Measurements from ENCODE around the gene TRPV5.
"Not testable (repeated sequence)": the region's sequence is repeated elsewhere in the genome, so short reads cannot be mapped to it uniquely, and the experiment has no call there.

TRPV5 gene

DNA sequence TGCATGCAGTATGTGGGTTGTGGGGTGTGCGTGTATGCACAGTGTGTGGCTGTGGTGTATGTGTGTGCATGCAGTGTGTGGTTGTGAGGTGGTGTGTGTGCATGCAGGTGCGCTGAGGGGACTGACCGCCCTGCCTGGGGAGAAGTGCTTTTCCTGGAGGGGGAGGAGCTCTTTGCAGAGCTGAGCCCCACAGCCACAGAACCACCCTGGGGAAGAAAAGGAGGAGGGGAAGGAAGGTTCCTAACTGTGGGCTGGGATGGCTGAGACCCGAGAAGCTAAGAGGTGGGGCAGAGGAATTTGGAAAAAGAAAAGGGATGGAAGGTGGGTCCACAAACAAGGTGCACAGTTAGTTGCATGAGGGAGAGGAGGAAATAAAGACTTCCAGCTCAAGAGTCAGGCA is at the start of gene TRPV5:
Gene TRPV5, minus strand, starts transcription at position 123 of the 400 bp plus-strand sequence. CDS start 287 bp downstream, outside the sequence.
- no peak for TF ChIP-seq CTCF (IDR thresholded peaks at IDR 0.05; ENCODE audit: insufficient read depth, low read depth, low read length, missing control alignments)
- no peak for DNase-seq (ENCODE audit: low read depth)
- no peak within 1 kb of the TSS for H3K4me3 ChIP-seq (ENCODE audit: low read length)

GRCh38 chr7:142978402-142978801 is 44.9 kb upstream of the TRPV5 start:
- not testable (repeated sequence) for H3K4me3 ChIP-seq (ENCODE audit: low read length); DNase-seq (ENCODE audit: low read depth)

DNA sequence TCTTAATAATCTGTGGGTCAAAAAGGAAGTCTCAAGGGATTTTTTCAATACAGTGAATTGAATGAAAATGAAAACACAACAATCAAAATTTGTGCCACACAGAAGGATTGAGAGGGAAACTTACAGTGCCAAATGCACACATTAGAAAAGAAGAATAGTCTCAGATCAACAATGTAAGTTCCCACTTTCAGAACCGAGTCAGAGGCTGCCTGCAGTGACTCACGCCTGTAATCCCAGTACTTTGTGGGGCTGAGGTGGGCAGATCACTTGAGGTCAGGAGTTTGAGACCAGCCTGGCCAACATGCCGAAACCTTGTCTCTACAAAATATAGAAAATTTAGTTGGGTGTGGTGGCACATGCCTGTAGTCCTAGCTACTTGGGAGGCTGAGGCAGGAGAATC is 41.1 kb upstream of the TRPV5 start:
- DNase-seq (ENCODE audit: low read depth) = no peak
- TF ChIP-seq CTCF (IDR thresholded peaks at IDR 0.05; ENCODE audit: insufficient read depth, low read depth, low read length, missing control alignments) = no peak
- no peak overlapping the region for H3K4me3 ChIP-seq (ENCODE audit: low read length)

GRCh38 chr7:142969183-142969582 is 35.6 kb upstream of the TRPV5 start:
- TF ChIP-seq CTCF (IDR thresholded peaks at IDR 0.05; ENCODE audit: insufficient read depth, low read depth, low read length, missing control alignments) = no peak
- DNase-seq (ENCODE audit: low read depth) = no peak
- no peak overlapping the region for H3K4me3 ChIP-seq (ENCODE audit: low read length)

- DNase-seq (ENCODE audit: low read depth) = no peak
Measured at GRCh38 chr7:142968229-142968628, 34.7 kb upstream of the TRPV5 start.

GRCh38 chr7:142964502-142965246 is 31.1 kb upstream of the TRPV5 start:
- no peak overlapping the region for H3K4me3 ChIP-seq (ENCODE audit: low read length)
- no peak for DNase-seq (ENCODE audit: low read depth)
- no peak for TF ChIP-seq CTCF (IDR thresholded peaks at IDR 0.05; ENCODE audit: insufficient read depth, low read depth, low read length, missing control alignments)

More at GRCh38 chr7:142968229-142968628, 34.7 kb upstream of the TRPV5 start:
- no peak overlapping the region for H3K4me3 ChIP-seq (ENCODE audit: low read length)
- TF ChIP-seq CTCF (IDR thresholded peaks at IDR 0.05; ENCODE audit: insufficient read depth, low read depth, low read length, missing control alignments) = no peak

- no peak overlapping the region for H3K4me3 ChIP-seq (ENCODE audit: low read length)
- no peak for DNase-seq (ENCODE audit: low read depth)
- no peak for TF ChIP-seq CTCF (IDR thresholded peaks at IDR 0.05; ENCODE audit: insufficient read depth, low read depth, low read length, missing control alignments)
Measured at GRCh38 chr7:142963993-142964392, 30.4 kb upstream of the TRPV5 start.
